ENCODE results near the gene IL9. TPM values are rescaled to one million over a fixed set of nuclear protein-coding genes. Genes with fewer than 3 reads are reported as not detected.

The IL9 gene
- total and polyA plus RNA-seq, 2 of the 4 experiments (the other 2 are of a cell fraction) = not detected

- no peak overlapping the region for H3K4ac ChIP-seq (ENCODE audit: low read depth, low read length)
- no peaks in the 10 kb centered on the region for H3K79me1 ChIP-seq (ENCODE audit: low read depth in 1 of 2, low read length in 2 of 2)
- no CpG with 5 or more reads among the region's 5 CpGs for WGBS, 2 experiments (ENCODE audit: extremely low coverage in 2 of 2, insufficient read length in 1 of 2)
- in situ Hi-C loops (cut with MboI; ENCODE audit: low sequenced_read_pairs) (no loop called here), intact Hi-C loops (cut with micrococcal nuclease) (no loop called here), dilution Hi-C loops (cut with HindIII; ENCODE audit: low sequenced_read_pairs, unreplicated experiment) (no loop called here)
- H3K14ac ChIP-seq (replicated peaks; ENCODE audit: low read depth, low read length) = no peak overlapping the region
- H3K9me3 ChIP-seq (ENCODE audit: control insufficient read depth, insufficient read depth, low read length) = no peaks in the 10 kb centered on the region
- CTCF ChIA-PET = no interaction called here
- no peak overlapping the region for H3K27ac ChIP-seq (ENCODE audit: insufficient read depth, low read length)
- no peaks in the 10 kb centered on the region for H3K4me1 ChIP-seq (ENCODE audit: control insufficient read depth, insufficient read depth, low read length)
- no peak overlapping the region for H2BK5ac ChIP-seq (ENCODE audit: low read depth, low read length, poor library complexity, severe bottlenecking)
- H2BK120ac ChIP-seq (ENCODE audit: low read depth, low read length) = no peak overlapping the region
- no peak overlapping the region for H4K5ac ChIP-seq (ENCODE audit: low read depth, low read length)
- H3K23ac ChIP-seq (ENCODE audit: low read depth, low read length) = no peak overlapping the region
- H3K9ac ChIP-seq (ENCODE audit: low read depth, low read length) = no peak overlapping the region
- no peak overlapping the region for H3K18ac ChIP-seq (ENCODE audit: low read depth, low read length)
- H2AK5ac ChIP-seq (ENCODE audit: low read depth, low read length) = no peak overlapping the region
- no peak overlapping the region for H2AK9ac ChIP-seq (replicated peaks; ENCODE audit: low read depth, low read length, poor library complexity)
- H3K9me1 ChIP-seq (ENCODE audit: insufficient read depth, low read length) = no peaks in the 10 kb centered on the region
- peaks cover 18% of the 10 kb centered on the region for H3K27me3 ChIP-seq (ENCODE audit: control insufficient read depth, insufficient read depth, low read length)
- BruUV-seq (replicated peaks) = no TSS peak
- no peak overlapping the region for H3K56ac ChIP-seq (ENCODE audit: extremely low read depth, insufficient read depth, low read length)
- no peak overlapping the region for H3K4me3 ChIP-seq (ENCODE audit: insufficient read depth, low read depth, low read length)
- no peak overlapping the region for H4K8ac ChIP-seq (ENCODE audit: low read depth in 2 of 2, low read length in 2 of 2)
- H4K20me1 ChIP-seq (ENCODE audit: insufficient read depth, low read length) = no peaks in the 10 kb centered on the region
- no peak overlapping the region for H3K4me2 ChIP-seq (ENCODE audit: low read depth, low read length)
- no peaks in the 10 kb centered on the region for H3K36me3 ChIP-seq (ENCODE audit: control insufficient read depth, insufficient read depth, low read length)
- H2BK15ac ChIP-seq (ENCODE audit: low read depth, low read length) = no peak overlapping the region
- H4K91ac ChIP-seq (ENCODE audit: insufficient read depth, low read depth, low read length) = no peak overlapping the region
- TF ChIP-seq RCOR1 (IDR thresholded peaks at IDR 0.05; ENCODE audit: insufficient replicate concordance, low read length) (no peak), RFX5 (IDR thresholded peaks at IDR 0.05; ENCODE audit: low read depth, low read length) (no peak), CEBPB (IDR thresholded peaks at IDR 0.05; ENCODE audit: low read depth, low read length) (no peak), MXI1 (IDR thresholded peaks at IDR 0.05; ENCODE audit: borderline replicate concordance, low read depth, low read length) (no peak), CTCF (conservative IDR thresholded peaks at IDR 0.05; ENCODE audit: low read depth, low read length) (no peak), SMC3 (IDR thresholded peaks at IDR 0.05; ENCODE audit: low read depth, low read length) (no peak), CHD1 (IDR thresholded peaks at IDR 0.05; ENCODE audit: low read depth, low read length) (no peak), RAD21 (IDR thresholded peaks at IDR 0.05; ENCODE audit: low read length) (no peak), MAFK (IDR thresholded peaks at IDR 0.05; ENCODE audit: low read depth, low read length) (no peak), NFE2L2 (IDR thresholded peaks at IDR 0.05; ENCODE audit: low read depth, low read length) (no peak), MAZ (IDR thresholded peaks at IDR 0.05; ENCODE audit: borderline replicate concordance, low read depth, low read length) (no peak), POLR2A (IDR thresholded peaks at IDR 0.05; ENCODE audit: low read depth, low read length) (no peak), USF2 (IDR thresholded peaks at IDR 0.05; ENCODE audit: low read depth, low read length) (no peak), FOS (IDR thresholded peaks at IDR 0.05; ENCODE audit: low read depth, low read length) (no peak), BHLHE40 (IDR thresholded peaks at IDR 0.05; ENCODE audit: low read depth, low read length) (no peak)
- TF ChIP-seq, protein P1, sequence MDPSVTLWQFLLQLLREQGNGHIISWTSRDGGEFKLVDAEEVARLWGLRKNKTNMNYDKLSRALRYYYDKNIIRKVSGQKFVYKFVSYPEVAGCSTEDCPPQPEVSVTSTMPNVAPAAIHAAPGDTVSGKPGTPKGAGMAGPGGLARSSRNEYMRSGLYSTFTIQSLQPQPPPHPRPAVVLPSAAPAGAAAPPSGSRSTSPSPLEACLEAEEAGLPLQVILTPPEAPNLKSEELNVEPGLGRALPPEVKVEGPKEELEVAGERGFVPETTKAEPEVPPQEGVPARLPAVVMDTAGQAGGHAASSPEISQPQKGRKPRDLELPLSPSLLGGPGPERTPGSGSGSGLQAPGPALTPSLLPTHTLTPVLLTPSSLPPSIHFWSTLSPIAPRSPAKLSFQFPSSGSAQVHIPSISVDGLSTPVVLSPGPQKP (IDR thresholded peaks at IDR 0.05; ENCODE audit: borderline replicate concordance, low read depth, low read length) = no peak
- DNase-seq (no peak), ATAC-seq (ENCODE audit: low read depth) (no peak)
- H2BK20ac ChIP-seq (ENCODE audit: low read depth, low read length) = no peak overlapping the region
- no peak overlapping the region for H2AFZ ChIP-seq (replicated peaks; ENCODE audit: low read length, poor library complexity)
- POLR2A ChIA-PET (ENCODE audit: unreplicated experiment) = no interaction called here
These were observed 21.8 kb downstream of the IL9 start for GRCh38 chr5:135873831-135874230.

Data from IMR-90 (cell line).